ENCODE data around the gene TARBP2.

TARBP2 gene

DNA sequence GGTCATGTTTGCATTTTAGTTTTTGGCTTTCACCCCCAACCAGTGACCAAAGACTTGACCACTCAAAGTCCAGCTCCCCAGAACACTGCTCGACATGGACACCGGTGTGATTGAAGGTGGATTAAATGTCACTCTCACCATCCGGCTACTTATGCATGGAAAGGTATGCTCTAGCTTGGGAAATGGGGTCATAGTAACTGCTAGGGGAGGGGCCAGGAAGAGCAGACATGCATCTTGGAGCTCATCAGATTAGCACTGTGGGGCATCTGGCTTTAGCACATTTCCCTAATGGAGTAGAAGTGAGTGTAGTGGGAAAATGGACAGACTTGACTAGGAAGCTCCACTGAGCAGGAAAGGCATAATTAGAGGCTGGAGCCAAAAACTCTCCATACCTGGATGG is 46.4 kb upstream of the TARBP2 start:
- DNase-seq (ENCODE audit: low read depth): no peak
- TF ChIP-seq POLR2A (IDR thresholded peaks at IDR 0.05; ENCODE audit: extremely low read depth, insufficient read length) (no peak), MYC (IDR thresholded peaks at IDR 0.05; ENCODE audit: low read depth, low read length) (no peak)
- TF ChIP-seq, protein P1, sequence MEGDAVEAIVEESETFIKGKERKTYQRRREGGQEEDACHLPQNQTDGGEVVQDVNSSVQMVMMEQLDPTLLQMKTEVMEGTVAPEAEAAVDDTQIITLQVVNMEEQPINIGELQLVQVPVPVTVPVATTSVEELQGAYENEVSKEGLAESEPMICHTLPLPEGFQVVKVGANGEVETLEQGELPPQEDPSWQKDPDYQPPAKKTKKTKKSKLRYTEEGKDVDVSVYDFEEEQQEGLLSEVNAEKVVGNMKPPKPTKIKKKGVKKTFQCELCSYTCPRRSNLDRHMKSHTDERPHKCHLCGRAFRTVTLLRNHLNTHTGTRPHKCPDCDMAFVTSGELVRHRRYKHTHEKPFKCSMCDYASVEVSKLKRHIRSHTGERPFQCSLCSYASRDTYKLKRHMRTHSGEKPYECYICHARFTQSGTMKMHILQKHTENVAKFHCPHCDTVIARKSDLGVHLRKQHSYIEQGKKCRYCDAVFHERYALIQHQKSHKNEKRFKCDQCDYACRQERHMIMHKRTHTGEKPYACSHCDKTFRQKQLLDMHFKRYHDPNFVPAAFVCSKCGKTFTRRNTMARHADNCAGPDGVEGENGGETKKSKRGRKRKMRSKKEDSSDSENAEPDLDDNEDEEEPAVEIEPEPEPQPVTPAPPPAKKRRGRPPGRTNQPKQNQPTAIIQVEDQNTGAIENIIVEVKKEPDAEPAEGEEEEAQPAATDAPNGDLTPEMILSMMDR (IDR thresholded peaks at IDR 0.05; ENCODE audit: low read depth, low read length): no peak
- TF ChIP-seq, protein P2, sequence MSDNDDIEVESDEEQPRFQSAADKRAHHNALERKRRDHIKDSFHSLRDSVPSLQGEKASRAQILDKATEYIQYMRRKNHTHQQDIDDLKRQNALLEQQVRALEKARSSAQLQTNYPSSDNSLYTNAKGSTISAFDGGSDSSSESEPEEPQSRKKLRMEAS (IDR thresholded peaks at IDR 0.05; ENCODE audit: low read depth, low read length): no peak
- H3K4me3 ChIP-seq (ENCODE audit: low read depth, low read length): peak overlapping the region; percentile 85

DNA sequence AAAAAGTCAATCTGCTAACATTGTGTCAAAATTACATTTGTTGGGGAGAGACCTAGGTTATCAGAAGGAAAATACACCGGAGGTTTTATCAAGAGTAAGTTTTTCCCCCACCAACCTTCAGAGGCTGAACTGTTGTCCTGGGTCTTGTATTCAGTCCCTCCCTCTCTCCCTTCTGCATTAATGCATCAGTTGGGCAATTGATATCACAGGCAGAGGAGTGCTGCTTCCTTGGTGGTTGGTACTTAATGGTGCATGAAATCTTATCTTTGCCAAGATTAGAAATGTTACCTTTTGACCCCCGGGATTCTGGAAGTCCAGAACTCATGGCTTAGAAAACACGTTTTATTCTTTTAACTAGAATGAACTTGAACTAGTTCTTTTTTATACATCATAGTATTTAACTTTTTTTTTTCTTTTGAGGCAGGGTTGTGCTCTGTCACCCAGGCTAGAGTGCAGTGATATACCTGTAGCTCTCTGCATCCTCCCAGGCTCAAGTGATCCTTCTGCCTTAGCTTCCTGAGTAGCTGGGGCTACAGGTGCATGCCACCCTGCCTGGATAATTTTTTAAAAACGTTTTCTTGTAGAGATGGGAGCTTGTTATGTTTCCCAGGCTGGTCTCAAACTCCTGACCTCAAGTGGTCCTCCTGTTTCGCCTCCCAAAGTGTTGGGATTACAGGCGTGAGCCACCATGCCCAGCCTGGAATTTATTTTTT is 44.3 kb upstream of the TARBP2 start:
- TF ChIP-seq POLR2A (IDR thresholded peaks at IDR 0.05; ENCODE audit: extremely low read depth, insufficient read length) (no peak), MYC (IDR thresholded peaks at IDR 0.05; ENCODE audit: low read depth, low read length) (no peak)
- TF ChIP-seq, protein P2 (IDR thresholded peaks at IDR 0.05; ENCODE audit: low read depth, low read length): no peak
- TF ChIP-seq, protein P1 (IDR thresholded peaks at IDR 0.05; ENCODE audit: low read depth, low read length): no peak
- no peak overlapping the region for H3K4me3 ChIP-seq (ENCODE audit: low read depth, low read length)
- no peak for DNase-seq (ENCODE audit: low read depth)

DNA sequence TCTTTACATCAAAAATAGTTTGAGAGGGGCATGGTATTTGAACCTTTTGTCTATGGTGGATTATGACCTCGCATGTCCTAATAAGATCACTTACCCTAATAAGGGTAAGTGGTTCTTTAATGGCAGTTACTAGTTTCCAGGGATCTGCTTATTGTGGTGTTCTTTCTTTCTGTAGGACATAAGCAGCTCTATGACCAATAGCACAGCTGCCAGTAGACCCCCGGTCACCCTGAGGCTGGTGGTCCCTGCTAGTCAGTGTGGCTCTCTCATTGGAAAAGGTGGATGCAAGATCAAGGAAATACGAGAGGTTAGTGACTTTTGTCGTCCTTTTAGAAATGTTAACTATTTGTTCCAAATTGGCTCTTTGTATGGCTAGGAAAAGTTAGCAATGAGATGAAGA is 42.0 kb upstream of the TARBP2 start:
- DNase-seq (ENCODE audit: low read depth): no peak
- no peak overlapping the region for H3K4me3 ChIP-seq (ENCODE audit: low read depth, low read length)
- TF ChIP-seq POLR2A (IDR thresholded peaks at IDR 0.05; ENCODE audit: extremely low read depth, insufficient read length) (no peak), MYC (IDR thresholded peaks at IDR 0.05; ENCODE audit: low read depth, low read length) (no peak)
- TF ChIP-seq, protein P1 (IDR thresholded peaks at IDR 0.05; ENCODE audit: low read depth, low read length): no peak
- TF ChIP-seq, protein P2 (IDR thresholded peaks at IDR 0.05; ENCODE audit: low read depth, low read length): no peak

DNA sequence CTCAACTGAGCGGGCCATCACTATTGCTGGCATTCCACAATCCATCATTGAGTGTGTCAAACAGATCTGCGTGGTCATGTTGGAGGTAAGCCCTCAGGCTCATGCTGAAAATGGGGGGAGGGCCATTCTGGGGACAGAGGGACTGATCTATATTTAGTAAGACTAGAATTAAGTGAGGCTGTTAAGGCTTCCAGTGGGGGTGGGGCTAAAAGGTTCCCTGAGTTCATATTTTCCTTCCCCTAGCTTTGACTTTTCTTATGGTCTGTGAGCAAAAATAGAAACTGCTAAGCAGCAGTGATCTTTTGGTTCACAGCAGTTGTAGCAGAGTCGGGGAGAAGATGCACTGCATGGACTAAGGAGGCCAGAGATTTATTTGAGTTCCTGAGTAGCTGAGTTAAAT is 40.0 kb upstream of the TARBP2 start:
- no peak overlapping the region for H3K4me3 ChIP-seq (ENCODE audit: low read depth, low read length)
- DNase-seq (ENCODE audit: low read depth): no peak
- TF ChIP-seq, protein P2 (IDR thresholded peaks at IDR 0.05; ENCODE audit: low read depth, low read length): no peak
- TF ChIP-seq, protein P1 (IDR thresholded peaks at IDR 0.05; ENCODE audit: low read depth, low read length): no peak
- no peak for TF ChIP-seq POLR2A (IDR thresholded peaks at IDR 0.05; ENCODE audit: extremely low read depth, insufficient read length)
- no peak for TF ChIP-seq MYC (IDR thresholded peaks at IDR 0.05; ENCODE audit: low read depth, low read length)

DNA sequence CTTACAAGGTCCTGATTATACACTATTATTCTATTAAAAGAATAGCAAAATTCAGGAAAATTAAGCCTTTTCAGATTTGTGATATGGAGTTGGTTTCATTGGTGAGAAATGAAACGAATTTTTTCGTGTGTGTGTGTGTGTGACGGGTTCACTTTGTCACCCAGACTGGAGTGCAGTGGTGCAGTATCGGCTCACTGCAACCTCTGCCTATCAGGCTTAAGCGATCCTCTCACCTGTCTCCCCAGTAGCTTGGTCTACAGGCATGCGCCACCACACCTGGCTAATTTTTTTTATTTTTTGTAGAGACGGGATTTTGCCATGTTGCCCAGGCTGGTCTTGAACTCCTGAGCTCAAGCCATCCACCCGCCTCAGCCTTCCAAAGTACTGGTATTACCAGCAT is 39.5 kb upstream of the TARBP2 start:
- TF ChIP-seq POLR2A (IDR thresholded peaks at IDR 0.05; ENCODE audit: extremely low read depth, insufficient read length) (no peak), MYC (IDR thresholded peaks at IDR 0.05; ENCODE audit: low read depth, low read length) (no peak)
- TF ChIP-seq, protein P2 (IDR thresholded peaks at IDR 0.05; ENCODE audit: low read depth, low read length): no peak
- TF ChIP-seq, protein P1 (IDR thresholded peaks at IDR 0.05; ENCODE audit: low read depth, low read length): no peak
- DNase-seq (ENCODE audit: low read depth): no peak
- H3K4me3 ChIP-seq (ENCODE audit: low read depth, low read length): no peak overlapping the region
